Inferior parietal cortex (tissue), 1 donor: ENCODE data around the gene PAM16.

Experiments
- DNase-seq: peaks from one replicate; pipeline ENCODE4 v3.0.0-alpha.2; 2016; ENCODE audit errors: extremely low spot score

Gene PAM16

GRCh38 chr16:4319454-4320421 is 31.4 kb downstream of the PAM16 start:
- DNase-seq: no peak

- DNase-seq: no peak
Observed at GRCh38 chr16:4318967-4319366, 32.2 kb downstream of the PAM16 start.

GRCh38 chr16:4318451-4318910 is 32.6 kb downstream of the PAM16 start:
- no peak for DNase-seq

- DNase-seq: no peak
Observed at GRCh38 chr16:4317532-4318450, 33.3 kb downstream of the PAM16 start.

DNA sequence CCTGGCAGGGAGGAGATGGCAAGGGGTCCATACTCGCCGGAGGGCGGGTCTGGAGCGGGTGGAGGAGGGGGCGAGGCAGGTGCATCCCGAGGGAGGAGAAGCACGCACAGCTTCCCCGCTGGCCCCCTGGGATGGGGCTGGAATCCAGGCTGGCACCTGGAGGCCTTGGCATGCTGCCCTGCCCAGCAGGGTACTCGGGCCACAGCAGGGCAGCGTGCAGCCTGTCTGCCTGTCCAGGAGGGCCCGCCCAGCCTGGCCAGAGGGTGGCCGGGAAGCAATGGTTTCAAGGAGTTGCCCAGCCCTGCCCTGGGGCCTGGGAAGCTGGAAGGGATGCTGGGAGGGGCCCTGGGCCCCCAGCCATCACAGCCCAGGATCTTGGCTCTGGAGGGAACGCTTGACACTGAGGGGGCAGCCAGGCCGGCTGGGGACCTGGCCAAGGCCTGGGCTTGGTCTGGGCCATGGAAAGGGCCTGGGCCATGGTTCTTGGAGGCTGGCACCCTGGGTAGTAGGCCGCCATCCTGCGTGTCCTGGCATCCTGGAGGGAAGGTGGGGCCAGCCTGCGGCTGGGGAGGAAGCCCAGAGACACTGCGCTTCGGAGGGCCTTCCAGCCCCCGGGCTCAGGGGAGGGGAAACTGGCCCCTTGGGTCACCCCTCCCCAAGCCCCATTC is 34.1 kb downstream of the PAM16 start:
- DNase-seq: no peak

GRCh38 chr16:4316108-4316863 is 34.8 kb downstream of the PAM16 start:
- no peak for DNase-seq

GRCh38 chr16:4315186-4316107 is 35.7 kb downstream of the PAM16 start, which contains the start of gene GLIS2:
TSS of gene GLIS2 (plus strand) at chr16:4316067. CDS start at chr16:4332281, 16,214 bp downstream.
- DNase-seq: no peak

- DNase-seq: no peak
Observed at GRCh38 chr16:4314532-4315185, 36.5 kb downstream of the PAM16 start.

- no peak for DNase-seq
Observed at GRCh38 chr16:4313563-4314531, 37.3 kb downstream of the PAM16 start.

GRCh38 chr16:4309833-4310266 is 41.3 kb downstream of the PAM16 start:
- no peak for DNase-seq

DNA sequence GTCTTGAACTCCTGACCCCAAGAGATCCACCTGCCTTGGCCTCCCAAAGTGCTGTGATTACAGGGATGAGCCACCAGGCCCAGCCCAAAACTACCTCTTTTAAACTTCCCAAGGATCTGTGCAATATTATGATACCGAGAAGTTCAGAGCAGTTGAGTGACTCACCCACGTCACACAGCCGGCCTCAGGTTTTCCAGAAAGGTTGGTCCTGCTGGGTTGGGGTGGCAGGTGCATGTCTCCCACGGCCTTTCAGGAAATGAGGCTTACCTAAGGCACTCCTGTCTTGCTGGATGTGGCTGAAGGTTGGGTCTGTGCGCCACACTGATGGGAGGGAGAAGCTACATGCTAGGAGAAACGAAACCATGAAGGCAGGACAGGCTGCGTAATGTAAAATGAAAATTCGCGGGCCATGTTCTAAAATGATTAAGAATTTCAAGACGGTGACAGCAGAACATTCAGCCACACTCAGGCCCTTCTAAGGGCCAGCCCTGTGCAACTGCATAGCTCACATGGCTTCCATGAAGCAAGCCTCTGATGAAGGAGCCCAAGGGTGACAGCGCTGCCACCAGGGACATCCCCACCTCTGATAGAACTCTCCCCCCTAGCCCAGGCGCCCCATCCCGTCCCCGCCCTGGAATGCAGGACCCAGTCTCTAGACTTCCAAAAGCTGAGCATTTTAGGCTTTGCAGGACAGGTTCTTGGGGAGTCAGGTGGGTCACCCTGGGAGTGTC is 41.9 kb downstream of the PAM16 start:
- no peak for DNase-seq

DNA sequence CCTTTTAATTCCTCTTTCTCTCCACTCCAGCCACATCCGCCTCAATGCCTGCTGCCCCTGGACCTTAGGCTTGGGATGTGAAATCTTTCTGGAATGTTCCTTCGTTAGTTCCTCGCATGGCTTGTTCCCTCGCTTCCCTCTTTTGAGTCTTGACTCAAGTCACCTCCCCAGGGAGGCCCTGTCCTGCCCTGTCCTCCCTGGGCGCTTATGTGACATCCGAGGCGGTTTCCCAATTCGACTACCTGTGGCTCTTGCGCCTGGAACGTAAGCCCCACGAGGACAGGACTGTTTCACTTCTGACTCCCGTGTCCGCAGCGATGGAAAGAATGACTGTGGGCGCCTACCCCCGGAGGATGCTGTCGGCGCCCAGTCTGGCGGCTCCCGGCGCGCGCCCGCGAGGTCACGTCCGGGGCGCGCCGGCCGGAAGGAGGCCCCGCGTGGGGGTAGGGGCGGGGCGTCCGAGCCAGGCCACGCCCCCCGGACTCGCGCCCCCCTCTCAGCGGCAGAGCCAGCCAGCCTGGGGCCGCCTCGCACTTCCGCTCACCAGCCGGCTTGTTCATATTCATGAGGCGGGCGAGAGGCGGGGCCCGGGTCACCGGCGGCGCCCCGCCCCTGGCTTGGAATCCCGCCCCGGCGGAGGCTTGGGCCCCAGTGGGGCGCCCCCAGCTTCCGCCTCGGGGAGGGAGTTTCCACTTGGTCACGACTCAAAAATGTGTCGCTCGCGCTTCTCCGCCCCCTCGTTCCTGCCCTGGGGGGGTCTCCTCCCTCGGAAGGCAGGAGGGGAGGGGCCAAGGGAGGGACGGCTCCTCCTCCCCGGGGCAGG is 43.7 kb downstream of the PAM16 start:
- DNase-seq: peak; percentile 78

DNA sequence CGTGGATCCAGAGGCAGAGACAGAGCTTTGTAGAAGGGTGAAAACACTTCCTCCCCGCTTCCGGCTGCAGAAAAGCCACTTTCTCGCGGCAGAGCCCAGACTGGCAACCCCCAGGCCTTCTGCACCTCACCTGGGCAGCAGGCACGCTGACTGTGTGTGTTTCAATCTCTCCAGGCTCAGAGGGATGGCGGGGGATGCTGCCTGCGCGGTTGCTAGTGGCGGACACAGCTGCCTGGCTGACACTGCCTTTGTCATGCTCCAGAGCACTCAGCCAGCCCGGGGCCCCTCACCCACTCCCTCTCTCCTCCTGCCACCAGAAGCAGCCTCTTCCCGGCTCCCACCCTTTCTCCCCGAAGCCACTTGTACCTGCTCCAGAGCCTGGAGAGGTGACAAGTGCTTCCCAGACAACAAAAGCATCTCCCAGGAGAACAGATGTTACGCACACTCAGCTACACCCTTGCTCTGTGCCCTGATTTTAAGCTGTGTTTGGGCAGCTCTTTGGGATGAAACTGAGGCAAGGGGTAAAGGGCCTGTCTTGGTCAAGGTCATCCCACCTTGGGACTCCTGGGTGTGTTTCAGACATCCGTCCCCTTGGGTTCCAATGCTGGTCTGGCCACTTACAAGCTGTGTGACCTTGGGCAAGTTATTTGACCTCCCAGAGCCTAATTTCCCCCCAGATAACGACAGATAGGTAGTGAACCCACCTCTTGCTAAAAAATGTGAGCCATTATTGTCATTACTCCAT is 44.5 kb downstream of the PAM16 start:
- DNase-seq: no peak

GRCh38 chr16:4303973-4304372 is 47.1 kb downstream of the PAM16 start:
- no peak for DNase-seq

GRCh38 chr16:4301968-4302367 is 49.2 kb downstream of the PAM16 start:
- DNase-seq: no peak

- no peak for DNase-seq
Observed at GRCh38 chr16:4301177-4301576, 49.9 kb downstream of the PAM16 start.
